RWPE2 (cell line): ENCODE results near the gene EIF5A.

Experiments
- ATAC-seq: fragments of 200-7000 bp; cut with Tn5 transposase; 3 replicates; pipeline ENCODE4 v1.9.1; 2021; ENCODE audit warnings: low read depth
- DNase-seq: peaks from one replicate; pipeline ENCODE4 v3.0.0-alpha.2; 2020; ENCODE audit warnings: low spot score
- H3K27ac ChIP-seq: fragments of 450-650 bp; 2 replicates; pipeline ENCODE4 v1.5.1; 2017; ENCODE audit warnings: mild to moderate bottlenecking; ENCODE audit not compliant: poor library complexity, severe bottlenecking
- H3K27me3 ChIP-seq: fragments of 250-450 bp; sonication (Bioruptor Pico); 2 replicates; pipeline ENCODE4 v1.5.1; 2021; ENCODE audit warnings: mild to moderate bottlenecking, moderate library complexity; ENCODE audit not compliant: insufficient read depth, poor library complexity, severe bottlenecking
- H3K36me3 ChIP-seq: fragments of 250-450 bp; sonication (Bioruptor Pico); 2 replicates; pipeline ENCODE4 v1.5.1; 2020; ENCODE audit warnings: low read depth, mild to moderate bottlenecking, moderate library complexity
- H3K4me1 ChIP-seq: fragments of 250-450 bp; sonication (Bioruptor Pico); 2 replicates; pipeline ENCODE4 v1.5.1; 2021; ENCODE audit warnings: mild to moderate bottlenecking, moderate library complexity; ENCODE audit not compliant: insufficient read depth, poor library complexity, severe bottlenecking
- H3K4me3 ChIP-seq: fragments of 250-450 bp; sonication (Bioruptor Pico); 2 replicates; pipeline ENCODE4 v1.5.1; 2021; ENCODE audit warnings: mild to moderate bottlenecking, moderate library complexity; ENCODE audit not compliant: severe bottlenecking
- H3K9me3 ChIP-seq: fragments of 250-450 bp; sonication (Bioruptor Pico); 2 replicates; pipeline ENCODE4 v1.5.1; 2021; ENCODE audit warnings: mild to moderate bottlenecking, moderate library complexity; ENCODE audit not compliant: severe bottlenecking
- CTCF ChIP-seq: fragments of 450-650 bp; IDR thresholded peaks from one replicate; pipeline ENCODE4 v1.5.1; 2017; ENCODE audit warnings: mild to moderate bottlenecking, moderate library complexity; ENCODE audit not compliant: poor library complexity, severe bottlenecking

The EIF5A gene

GRCh38 chr17:7313088-7313889 is 5.9 kb downstream of the EIF5A start:
- Histone ChIP-seq H3K4me1 (peaks cover 11% of the 10 kb centered on the region), H3K4me3 (no peak overlapping the region), H3K27ac (peak overlapping the region; percentile 78), H3K36me3 (peaks cover 78% of the 10 kb centered on the region), H3K9me3 (no peaks in the 10 kb centered on the region), H3K27me3 (no peaks in the 10 kb centered on the region)
- DNase-seq (no peak), ATAC-seq (peak; percentile 53)
- no peak for TF ChIP-seq CTCF

GRCh38 chr17:7313890-7314718 is 6.7 kb downstream of the EIF5A start:
- H3K4me1 ChIP-seq = peaks cover 9% of the 10 kb centered on the region
- H3K4me3 ChIP-seq = peak overlapping the region; percentile 97
- H3K36me3 ChIP-seq = peaks cover 78% of the 10 kb centered on the region
- DNase-seq (no peak), ATAC-seq (no peak)
- no peak for TF ChIP-seq CTCF
- no peaks in the 10 kb centered on the region for H3K9me3 ChIP-seq
- H3K27ac ChIP-seq = peak overlapping the region; percentile 78
- no peaks in the 10 kb centered on the region for H3K27me3 ChIP-seq

- Histone ChIP-seq H3K36me3 (peaks cover 73% of the 10 kb centered on the region), H3K9me3 (no peaks in the 10 kb centered on the region), H3K4me3 (peak within 1 kb of the TSS; percentile 97), H3K27ac (peak within 1 kb of the TSS; percentile 78), H3K27me3 (no peaks in the 10 kb centered on the region), H3K4me1 (peaks cover 3% of the 10 kb centered on the region)
- no peak for TF ChIP-seq CTCF
- ATAC-seq = peak; percentile 66
- peak; percentile 93 for DNase-seq
Observed at GRCh38 chr17:7314719-7315569, 7.5 kb downstream of the EIF5A start, which contains the start of gene GPS2. Gene GPS2 (minus strand): TSS chr17:7315360. CDS start chr17:7315052, 308 bp downstream.

GRCh38 chr17:7315570-7316235 is 8.3 kb downstream of the EIF5A start:
- no peaks in the 10 kb centered on the region for H3K27me3 ChIP-seq
- H3K4me1 ChIP-seq = peaks cover 3% of the 10 kb centered on the region
- H3K36me3 ChIP-seq = peaks cover 72% of the 10 kb centered on the region
- ATAC-seq (peak; percentile 3; the same call in 2 of the 3 replicates), DNase-seq (no peak)
- peak overlapping the region; percentile 97 for H3K4me3 ChIP-seq
- TF ChIP-seq CTCF = no peak
- peak overlapping the region; percentile 78 for H3K27ac ChIP-seq
- no peaks in the 10 kb centered on the region for H3K9me3 ChIP-seq
